Hepatocyte (in vitro differentiated cells): ENCODE data around the gene COL4A1. TPM values are rescaled to one million over a fixed set of nuclear protein-coding genes. Genes with fewer than 3 reads are reported as not detected.

Experiments used
- DNase-seq: peaks from one replicate; pipeline ENCODE4 v3.0.0-alpha.2; 2016; ENCODE audit warnings: low spot score
- H2AFZ ChIP-seq: fragments of 200-600 bp; sonication (generic); 2 replicates; pipeline ENCODE4 v1.6.0; 2016; ENCODE audit warnings: antibody characterized with exemption, mild to moderate bottlenecking
- H3K27ac ChIP-seq: fragments of 200-600 bp; sonication (generic); 2 replicates; pipeline ENCODE4 v1.5.1; 2016; ENCODE audit warnings: mild to moderate bottlenecking
- H3K27me3 ChIP-seq: fragments of 200-600 bp; sonication (generic); 2 replicates; pipeline ENCODE4 v1.6.1; 2016
- H3K36me3 ChIP-seq: fragments of 200-600 bp; sonication (generic); replicated peaks from 2 replicates; pipeline ENCODE4 v1.5.1; 2016; ENCODE audit warnings: low read depth; ENCODE audit not compliant: insufficient read depth
- H3K4me1 ChIP-seq: fragments of 200-600 bp; sonication (generic); 2 replicates; pipeline ENCODE4 v1.5.1; 2016; ENCODE audit warnings: mild to moderate bottlenecking, moderate library complexity; ENCODE audit not compliant: insufficient read depth
- H3K4me2 ChIP-seq: fragments of 200-600 bp; sonication (generic); 2 replicates; pipeline ENCODE4 v1.6.0; 2016
- H3K4me3 ChIP-seq: fragments of 200-600 bp; sonication (generic); 2 replicates; pipeline ENCODE4 v1.5.1; 2016; ENCODE audit warnings: mild to moderate bottlenecking
- H3K79me2 ChIP-seq: fragments of 200-600 bp; sonication (generic); 2 replicates; pipeline ENCODE4 v1.6.0; 2017; ENCODE audit warnings: mild to moderate bottlenecking
- H3K9me2 ChIP-seq: fragments of 200-600 bp; sonication (generic); replicated peaks from 2 replicates; pipeline ENCODE4 v1.6.0; 2017; ENCODE audit warnings: mild to moderate bottlenecking; ENCODE audit not compliant: insufficient read depth
- H3K9me3 ChIP-seq: fragments of 200-600 bp; sonication (generic); 2 replicates; pipeline ENCODE4 v1.5.1; 2016; ENCODE audit warnings: low read depth, mild to moderate bottlenecking
- H4K20me1 ChIP-seq: fragments of 200-600 bp; sonication (generic); 2 replicates; pipeline ENCODE4 v1.6.0; 2016; ENCODE audit warnings: mild to moderate bottlenecking; ENCODE audit not compliant: insufficient read depth, poor library complexity, severe bottlenecking
- EZH2 ChIP-seq: fragments of 200-600 bp; sonication (generic); IDR thresholded peaks from 2 replicates; pipeline ENCODE4 v1.6.1; 2016; ENCODE audit warnings: antibody characterized with exemption, mild to moderate bottlenecking, borderline replicate concordance
- EZH2phosphoT487 ChIP-seq: fragments of 200-600 bp; sonication (generic); IDR thresholded peaks from one replicate; pipeline ENCODE4 v1.6.1; 2018; ENCODE audit warnings: antibody characterized with exemption, mild to moderate bottlenecking, low read depth, moderate library complexity; ENCODE audit not compliant: unreplicated experiment, severe bottlenecking
- WGBS: methylation state at CpG from one replicate; pipeline ENCODE4 v1.1.6; 2016; ENCODE audit warnings: low lambda C conversion rate; ENCODE audit errors: missing lambda C conversion rate; 5-methylcytosine and 5-hydroxymethylcytosine counted together
- polyA plus RNA-seq: library from polyadenylated mRNA; unstranded; fragments of >200 nt; fragmentation: Nextera tagmentation; extraction: Ambion mirVana; gene quantifications from 2 replicates; pipeline ENCODE4 v1.2.1, GENCODE V29; 2016
- total RNA-seq: library from RNA; depleted of rRNA; stranded (reverse); fragments of >200 nt; gene quantifications from 2 replicates; pipeline ENCODE4 v1.2.3, GENCODE V29; 2014
- TF ChIP-seq, protein P1 (sequence below): fragments of 200-600 bp; sonication (generic); IDR thresholded peaks from 2 replicates; pipeline ENCODE4 v1.5.1; 2016; ENCODE audit warnings: antibody characterized with exemption, mild to moderate bottlenecking; ENCODE audit not compliant: poor library complexity

Gene COL4A1
- total and polyA plus RNA-seq, 2 experiments from 2014 or later = 138 to 269 TPM

DNA sequence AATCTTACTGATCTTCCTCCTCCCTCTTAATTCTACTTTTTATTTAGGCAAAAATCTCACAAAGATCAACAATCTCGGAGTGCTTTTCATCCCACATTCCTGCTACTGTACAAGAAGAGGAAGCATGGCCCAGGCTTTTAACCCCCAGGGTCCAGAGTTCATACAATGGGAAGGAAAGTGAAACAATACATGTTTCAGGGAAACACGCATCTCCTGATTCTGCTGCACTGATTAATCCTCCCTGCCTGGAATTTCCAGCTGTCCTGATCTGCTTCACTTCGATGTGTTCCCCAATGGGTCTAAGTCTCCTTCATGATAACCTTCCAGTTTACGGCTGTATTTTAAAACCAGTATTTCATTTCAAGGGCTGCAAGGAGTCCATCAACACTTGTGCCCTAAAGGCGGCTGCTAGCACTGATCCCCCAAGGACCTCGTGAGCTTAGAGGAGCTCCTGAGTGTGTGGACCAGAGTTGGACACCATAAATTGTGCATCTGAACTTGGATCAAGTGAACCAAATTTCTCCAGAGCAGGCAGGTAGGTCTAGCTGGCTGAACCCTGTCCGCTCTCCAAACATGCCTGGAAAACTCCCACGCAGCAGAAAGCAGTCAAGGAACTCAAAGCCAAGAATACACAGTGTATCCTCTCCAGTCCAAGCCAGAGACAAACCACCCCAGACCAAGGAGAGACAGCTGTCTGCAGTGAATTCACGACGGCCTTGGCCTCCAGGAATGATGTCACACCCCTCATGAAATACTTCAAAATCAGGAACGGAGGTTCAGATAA, 44.3 kb downstream of the COL4A1 start:
- H3K4me2 ChIP-seq = peak overlapping the region; percentile 55

DNA sequence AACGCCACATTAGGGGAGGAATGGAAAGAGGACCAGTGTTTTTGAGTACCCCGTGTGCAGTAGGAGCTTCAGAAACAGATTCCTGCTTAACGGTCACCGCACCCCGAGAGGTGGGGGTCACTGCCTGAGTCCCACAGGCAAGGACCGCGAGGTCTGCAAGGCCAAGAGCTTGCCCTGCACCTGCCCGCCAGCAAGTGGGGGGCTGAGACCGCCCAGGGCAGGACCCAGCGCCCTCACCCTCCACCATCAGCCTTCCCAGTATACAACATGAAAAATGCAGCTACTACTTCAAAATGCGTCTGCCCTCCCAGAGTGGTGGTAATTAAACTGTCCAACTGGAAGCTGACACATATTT, 44.9 kb downstream of the COL4A1 start:
- H3K4me3 ChIP-seq = no peak overlapping the region
- H3K27ac ChIP-seq = peak overlapping the region; percentile 3
- H3K4me1 ChIP-seq = peaks cover 23% of the 10 kb centered on the region
- peak overlapping the region; percentile 55 for H3K4me2 ChIP-seq
- no peak for DNase-seq
- peaks cover 38% of the 10 kb centered on the region for H3K79me2 ChIP-seq
- H3K9me2 ChIP-seq = no peaks in the 10 kb centered on the region
- WGBS = 91% methylated on average over 11 of the region's 11 CpGs
- H3K27me3 ChIP-seq = no peaks in the 10 kb centered on the region
- no peak overlapping the region for H2AFZ ChIP-seq
- no peaks in the 10 kb centered on the region for H3K9me3 ChIP-seq
- no peaks in the 10 kb centered on the region for H3K36me3 ChIP-seq
- no peaks in the 10 kb centered on the region for H4K20me1 ChIP-seq
- TF ChIP-seq EZH2 = no peak
- TF ChIP-seq, protein P1, sequence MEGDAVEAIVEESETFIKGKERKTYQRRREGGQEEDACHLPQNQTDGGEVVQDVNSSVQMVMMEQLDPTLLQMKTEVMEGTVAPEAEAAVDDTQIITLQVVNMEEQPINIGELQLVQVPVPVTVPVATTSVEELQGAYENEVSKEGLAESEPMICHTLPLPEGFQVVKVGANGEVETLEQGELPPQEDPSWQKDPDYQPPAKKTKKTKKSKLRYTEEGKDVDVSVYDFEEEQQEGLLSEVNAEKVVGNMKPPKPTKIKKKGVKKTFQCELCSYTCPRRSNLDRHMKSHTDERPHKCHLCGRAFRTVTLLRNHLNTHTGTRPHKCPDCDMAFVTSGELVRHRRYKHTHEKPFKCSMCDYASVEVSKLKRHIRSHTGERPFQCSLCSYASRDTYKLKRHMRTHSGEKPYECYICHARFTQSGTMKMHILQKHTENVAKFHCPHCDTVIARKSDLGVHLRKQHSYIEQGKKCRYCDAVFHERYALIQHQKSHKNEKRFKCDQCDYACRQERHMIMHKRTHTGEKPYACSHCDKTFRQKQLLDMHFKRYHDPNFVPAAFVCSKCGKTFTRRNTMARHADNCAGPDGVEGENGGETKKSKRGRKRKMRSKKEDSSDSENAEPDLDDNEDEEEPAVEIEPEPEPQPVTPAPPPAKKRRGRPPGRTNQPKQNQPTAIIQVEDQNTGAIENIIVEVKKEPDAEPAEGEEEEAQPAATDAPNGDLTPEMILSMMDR = no peak
- TF ChIP-seq EZH2phosphoT487 = no peak

More for the DNA sequence above, 44.3 kb downstream of the COL4A1 start:
- TF ChIP-seq EZH2phosphoT487 (no peak), EZH2 (no peak)
- TF ChIP-seq, protein P1 = no peak
- H3K27ac ChIP-seq = peak overlapping the region; percentile 39
- WGBS = 47% methylated on average over 11 of the region's 11 CpGs
- H3K4me3 ChIP-seq = no peak overlapping the region
- H2AFZ ChIP-seq = no peak overlapping the region
- peak; percentile 28 for DNase-seq
- H3K79me2 ChIP-seq = peaks cover 33% of the 10 kb centered on the region
- H3K9me2 ChIP-seq = no peaks in the 10 kb centered on the region
- H3K9me3 ChIP-seq = no peaks in the 10 kb centered on the region
- H4K20me1 ChIP-seq = no peaks in the 10 kb centered on the region
- H3K27me3 ChIP-seq = no peaks in the 10 kb centered on the region
- no peaks in the 10 kb centered on the region for H3K36me3 ChIP-seq
- H3K4me1 ChIP-seq = peaks cover 23% of the 10 kb centered on the region

DNA sequence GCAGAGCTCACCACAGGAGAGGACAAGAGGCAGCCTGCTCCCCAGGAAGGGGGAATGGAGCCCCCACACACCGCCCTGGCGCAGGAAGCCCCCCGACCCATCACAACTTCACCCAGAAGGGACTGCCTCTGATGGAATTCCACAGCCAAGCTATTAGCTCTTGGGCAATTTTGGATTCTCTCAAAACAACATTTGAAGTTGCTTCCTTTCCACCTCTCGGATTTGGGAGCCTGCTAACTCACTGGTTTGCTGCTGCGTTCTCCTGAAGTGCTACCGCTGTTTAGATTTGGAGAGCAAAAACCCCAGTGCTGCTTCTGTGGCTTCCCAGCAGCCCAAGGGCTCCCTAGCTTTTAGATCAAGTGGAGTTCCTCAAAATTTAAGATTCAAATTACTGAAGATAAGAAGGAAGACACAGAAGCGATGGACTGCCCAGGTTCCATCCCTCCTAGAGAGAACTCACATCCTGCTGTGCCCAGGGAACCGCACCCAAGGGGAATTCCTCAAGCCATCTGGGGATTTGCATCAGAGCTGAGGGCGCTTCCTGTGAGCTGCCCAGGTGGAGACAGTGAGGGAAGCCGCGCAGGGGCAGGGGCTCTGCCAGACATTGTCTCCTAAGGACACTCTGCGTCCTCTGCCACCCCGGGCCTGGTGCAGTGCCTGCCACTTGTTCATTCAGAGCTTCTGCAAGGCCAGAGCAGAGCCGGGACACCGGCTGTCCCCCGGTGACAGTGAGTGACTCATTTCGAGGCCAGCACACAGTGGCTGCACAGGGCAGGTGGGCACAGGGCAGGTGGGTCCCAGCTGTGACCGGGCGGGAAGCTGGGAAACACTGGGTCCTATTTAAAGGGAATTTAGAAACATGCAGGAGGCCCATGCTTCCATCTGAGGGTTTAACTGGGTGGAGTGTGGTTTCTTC, 45.5 kb downstream of the COL4A1 start:
- H3K36me3 ChIP-seq = no peaks in the 10 kb centered on the region
- peaks cover 42% of the 10 kb centered on the region for H3K79me2 ChIP-seq
- no peaks in the 10 kb centered on the region for H3K9me2 ChIP-seq
- H3K4me1 ChIP-seq = peaks cover 23% of the 10 kb centered on the region
- no peak for DNase-seq
- TF ChIP-seq EZH2 (no peak), EZH2phosphoT487 (no peak)
- TF ChIP-seq, protein P1 = no peak
- H3K9me3 ChIP-seq = no peaks in the 10 kb centered on the region
- peak overlapping the region; percentile 55 for H3K4me2 ChIP-seq
- no peak overlapping the region for H3K27ac ChIP-seq
- H3K27me3 ChIP-seq = no peaks in the 10 kb centered on the region
- H2AFZ ChIP-seq = no peak overlapping the region
- H3K4me3 ChIP-seq = no peak overlapping the region
- H4K20me1 ChIP-seq = no peaks in the 10 kb centered on the region
- 93% methylated on average over 19 of the region's 19 CpGs for WGBS
